OCI-LY1 (cell line): Measurements from ENCODE around the gene GADD45A.

Experiments used
- H2AFZ ChIP-seq: fragments of 200-600 bp; sonication (generic), shearing (Covaris generic); 2 replicates; pipeline ENCODE4 v1.6.0; 2014; ENCODE audit warnings: antibody characterized with exemption, mild to moderate bottlenecking, low read length
- H3F3A ChIP-seq: fragments of 200-600 bp; sonication (generic), shearing (Covaris generic); 2 replicates; pipeline ENCODE4 v1.6.0; 2014; ENCODE audit warnings: mild to moderate bottlenecking, antibody characterized with exemption, low read length, moderate library complexity; ENCODE audit not compliant: insufficient read depth
- H3K27ac ChIP-seq: fragments of 200-600 bp; sonication (generic); 2 replicates; pipeline ENCODE4 v1.5.1; 2014; ENCODE audit warnings: low read length, mixed run types, mild to moderate bottlenecking, low read depth; ENCODE audit not compliant: poor library complexity, severe bottlenecking
- H3K27me3 ChIP-seq: fragments of 200-600 bp; sonication (generic); 2 replicates; pipeline ENCODE4 v1.6.0; 2014; ENCODE audit warnings: antibody characterized with exemption, mild to moderate bottlenecking, low read length, moderate library complexity; ENCODE audit not compliant: insufficient read depth
- H3K36me3 ChIP-seq: fragments of 200-600 bp; sonication (generic); 2 replicates; pipeline ENCODE4 v1.6.1; 2014; ENCODE audit warnings: mild to moderate bottlenecking, antibody characterized with exemption, low read length, moderate library complexity, mixed read lengths; ENCODE audit not compliant: insufficient read depth
- H3K4me1 ChIP-seq: fragments of 200-600 bp; sonication (generic); 2 replicates; pipeline ENCODE4 v1.5.1; 2014; ENCODE audit warnings: mild to moderate bottlenecking, low read length, moderate library complexity; ENCODE audit not compliant: insufficient read depth, severe bottlenecking
- H3K4me2 ChIP-seq: fragments of 200-600 bp; sonication (generic), shearing (Covaris generic); 2 replicates; pipeline ENCODE4 v1.6.1; 2014; ENCODE audit warnings: low read length
- H3K4me3 ChIP-seq: fragments of 200-600 bp; sonication (generic); 2 replicates; pipeline ENCODE4 v1.5.1; 2014; ENCODE audit warnings: low read length, low read depth, mild to moderate bottlenecking, mixed read lengths; ENCODE audit not compliant: poor library complexity, severe bottlenecking
- H3K79me2 ChIP-seq: fragments of 200-600 bp; shearing (Covaris generic); 2 replicates; pipeline ENCODE4 v1.6.1; 2016; ENCODE audit warnings: mixed run types, low read length, mixed read lengths; ENCODE audit not compliant: insufficient read depth
- H3K9ac ChIP-seq: fragments of 200-600 bp; sonication (generic), shearing (Covaris generic); 2 replicates; pipeline ENCODE4 v1.6.1; 2014; ENCODE audit warnings: mild to moderate bottlenecking, low read length, mixed read lengths
- H3K9me2 ChIP-seq: fragments of 200-600 bp; sonication (generic), shearing (Covaris generic); 2 replicates; pipeline ENCODE4 v1.6.1; 2014; ENCODE audit warnings: low read depth, mild to moderate bottlenecking, low read length, mixed read lengths
- H3K9me3 ChIP-seq: fragments of 200-600 bp; shearing (Covaris generic); 2 replicates; pipeline ENCODE4 v1.6.1; 2014; ENCODE audit warnings: low read length, mixed read lengths
- H4K20me1 ChIP-seq: fragments of 200-600 bp; sonication (generic), shearing (Covaris generic); 2 replicates; pipeline ENCODE4 v1.6.0; 2016; ENCODE audit warnings: mild to moderate bottlenecking, low read length; ENCODE audit not compliant: insufficient read depth
- EZH2 ChIP-seq: fragments of 200-600 bp; sonication (generic), shearing (Covaris generic); IDR thresholded peaks from 2 replicates; pipeline ENCODE4 v1.8.0; 2017; ENCODE audit warnings: borderline replicate concordance, mixed run types, mild to moderate bottlenecking, antibody characterized with exemption, low read length, moderate library complexity, mixed read lengths
- TF ChIP-seq, protein P1 (sequence below): fragments of 200-600 bp; sonication (generic), shearing (Covaris generic); IDR thresholded peaks from 2 replicates; pipeline ENCODE4 v1.5.1; 2017; ENCODE audit warnings: mild to moderate bottlenecking, antibody characterized with exemption, low read length, moderate library complexity, mixed read lengths

Gene GADD45A, protein sequence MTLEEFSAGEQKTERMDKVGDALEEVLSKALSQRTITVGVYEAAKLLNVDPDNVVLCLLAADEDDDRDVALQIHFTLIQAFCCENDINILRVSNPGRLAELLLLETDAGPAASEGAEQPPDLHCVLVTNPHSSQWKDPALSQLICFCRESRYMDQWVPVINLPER

DNA sequence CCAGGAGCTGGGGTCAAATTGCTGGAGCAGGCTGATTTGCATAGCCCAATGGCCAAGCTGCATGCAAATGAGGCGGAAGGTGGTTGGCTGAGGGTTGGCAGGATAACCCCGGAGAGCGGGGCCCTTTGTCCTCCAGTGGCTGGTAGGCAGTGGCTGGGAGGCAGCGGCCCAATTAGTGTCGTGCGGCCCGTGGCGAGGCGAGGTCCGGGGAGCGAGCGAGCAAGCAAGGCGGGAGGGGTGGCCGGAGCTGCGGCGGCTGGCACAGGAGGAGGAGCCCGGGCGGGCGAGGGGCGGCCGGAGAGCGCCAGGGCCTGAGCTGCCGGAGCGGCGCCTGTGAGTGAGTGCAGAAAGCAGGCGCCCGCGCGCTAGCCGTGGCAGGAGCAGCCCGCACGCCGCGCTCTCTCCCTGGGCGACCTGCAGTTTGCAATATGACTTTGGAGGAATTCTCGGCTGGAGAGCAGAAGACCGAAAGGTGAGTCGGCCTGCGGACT, at the start of gene GADD45A:
GADD45A (plus strand) TSS at position 135 of the 491 bp plus-strand sequence; CDS start at position 429, 294 bp downstream.
- Histone ChIP-seq H3K36me3 (peaks cover 49% of the 10 kb centered on the region), H3K4me2 (peak within 1 kb of the TSS; percentile 86), H4K20me1 (no peaks in the 10 kb centered on the region), H2AFZ (no peak within 1 kb of the TSS), H3K27me3 (no peaks in the 10 kb centered on the region), H3K79me2 (peaks cover 23% of the 10 kb centered on the region), H3K9ac (peak within 1 kb of the TSS; percentile 97), H3K4me1 (peaks cover 64% of the 10 kb centered on the region), H3F3A (peaks cover 14% of the 10 kb centered on the region; the same call in 1 of the 2 replicates), H3K27ac (peak within 1 kb of the TSS; percentile 85), H3K9me2 (no peaks in the 10 kb centered on the region), H3K4me3 (peak within 1 kb of the TSS; percentile 91), H3K9me3 (no peaks in the 10 kb centered on the region)
- TF ChIP-seq, protein P1, sequence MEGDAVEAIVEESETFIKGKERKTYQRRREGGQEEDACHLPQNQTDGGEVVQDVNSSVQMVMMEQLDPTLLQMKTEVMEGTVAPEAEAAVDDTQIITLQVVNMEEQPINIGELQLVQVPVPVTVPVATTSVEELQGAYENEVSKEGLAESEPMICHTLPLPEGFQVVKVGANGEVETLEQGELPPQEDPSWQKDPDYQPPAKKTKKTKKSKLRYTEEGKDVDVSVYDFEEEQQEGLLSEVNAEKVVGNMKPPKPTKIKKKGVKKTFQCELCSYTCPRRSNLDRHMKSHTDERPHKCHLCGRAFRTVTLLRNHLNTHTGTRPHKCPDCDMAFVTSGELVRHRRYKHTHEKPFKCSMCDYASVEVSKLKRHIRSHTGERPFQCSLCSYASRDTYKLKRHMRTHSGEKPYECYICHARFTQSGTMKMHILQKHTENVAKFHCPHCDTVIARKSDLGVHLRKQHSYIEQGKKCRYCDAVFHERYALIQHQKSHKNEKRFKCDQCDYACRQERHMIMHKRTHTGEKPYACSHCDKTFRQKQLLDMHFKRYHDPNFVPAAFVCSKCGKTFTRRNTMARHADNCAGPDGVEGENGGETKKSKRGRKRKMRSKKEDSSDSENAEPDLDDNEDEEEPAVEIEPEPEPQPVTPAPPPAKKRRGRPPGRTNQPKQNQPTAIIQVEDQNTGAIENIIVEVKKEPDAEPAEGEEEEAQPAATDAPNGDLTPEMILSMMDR: no peak
- no peak for TF ChIP-seq EZH2

DNA sequence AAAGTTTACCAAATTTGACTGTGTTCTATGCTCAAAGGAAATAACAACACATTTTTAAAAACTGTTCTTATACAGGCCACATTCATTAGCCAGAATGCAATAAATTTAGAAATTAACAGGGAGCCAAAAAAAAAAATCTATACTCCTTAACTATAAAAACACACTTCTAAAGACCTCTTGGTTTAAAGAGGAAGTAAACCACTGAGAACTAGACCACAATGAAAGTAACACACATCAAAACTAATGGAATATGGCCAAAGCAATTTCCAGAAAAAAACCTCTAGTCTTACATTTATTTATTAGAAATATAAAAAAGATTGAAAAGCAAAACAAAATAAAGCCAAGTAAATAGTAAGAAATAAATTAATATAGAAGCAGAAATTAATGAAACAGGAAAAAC, 48.9 kb upstream of the GADD45A start:
- H3K9ac ChIP-seq: no peak overlapping the region
- no peak overlapping the region; the same call in 1 of the 2 replicates for H3K4me2 ChIP-seq
- no peak overlapping the region for H2AFZ ChIP-seq
- no peaks in the 10 kb centered on the region for H3F3A ChIP-seq
- TF ChIP-seq, protein P1: no peak
- no peak for TF ChIP-seq EZH2
- no peaks in the 10 kb centered on the region for H3K27me3 ChIP-seq
- H3K36me3 ChIP-seq: no peaks in the 10 kb centered on the region
- peak overlapping the region; percentile 57 for H3K27ac ChIP-seq
- no peaks in the 10 kb centered on the region for H3K9me2 ChIP-seq
- H3K4me1 ChIP-seq: peaks cover 22% of the 10 kb centered on the region
- no peaks in the 10 kb centered on the region for H3K9me3 ChIP-seq
- no peaks in the 10 kb centered on the region for H3K79me2 ChIP-seq
- H3K4me3 ChIP-seq: no peak overlapping the region
- no peaks in the 10 kb centered on the region for H4K20me1 ChIP-seq

DNA sequence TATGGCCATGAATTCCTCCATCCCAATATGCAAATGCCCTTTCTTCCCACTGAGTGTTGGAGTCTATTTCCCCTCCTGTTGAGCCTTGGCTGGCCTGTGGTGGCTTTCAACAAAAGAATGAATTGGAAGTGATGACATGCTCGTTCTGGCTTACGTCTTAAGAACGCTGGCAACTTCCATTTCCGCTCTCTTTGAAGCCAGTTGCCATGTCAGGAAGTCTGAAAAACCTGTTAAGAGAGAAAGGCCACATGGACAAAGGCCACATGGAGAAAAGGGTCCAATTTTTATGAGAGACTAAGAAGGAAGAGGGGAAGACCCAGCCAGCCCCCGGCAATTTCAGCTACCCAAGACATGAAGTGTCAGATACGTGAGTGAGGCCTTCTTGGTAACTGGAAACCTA, 45.6 kb upstream of the GADD45A start:
- Histone ChIP-seq H4K20me1 (no peaks in the 10 kb centered on the region), H3K27ac (no peak overlapping the region), H3K9me3 (no peaks in the 10 kb centered on the region), H3K4me1 (peaks cover 22% of the 10 kb centered on the region), H3K27me3 (no peaks in the 10 kb centered on the region), H3K9me2 (no peaks in the 10 kb centered on the region), H3K36me3 (no peaks in the 10 kb centered on the region), H3K79me2 (no peaks in the 10 kb centered on the region), H3K4me3 (no peak overlapping the region), H3K4me2 (no peak overlapping the region), H3F3A (no peaks in the 10 kb centered on the region), H3K9ac (no peak overlapping the region), H2AFZ (no peak overlapping the region)
- no peak for TF ChIP-seq EZH2
- TF ChIP-seq, protein P1: no peak
